ENCODE data around the gene CAB39.

CAB39 gene

GRCh38 chr2:230708204-230708603 lies 4.4 kb upstream of the CAB39 start:
- no peak for TF ChIP-seq PKNOX1 (IDR thresholded peaks at IDR 0.05)
- no peak for TF ChIP-seq L3MBTL2 (conservative IDR thresholded peaks at IDR 0.05)
- no peak for TF ChIP-seq FOXM1 (IDR thresholded peaks at IDR 0.05; ENCODE audit: borderline replicate concordance)
- no peak for TF ChIP-seq FOXK2 (IDR thresholded peaks at IDR 0.05)
- no peak for TF ChIP-seq ELF4 (IDR thresholded peaks at IDR 0.05)
- TF ChIP-seq BHLHE40 (IDR thresholded peaks at IDR 0.05; ENCODE audit: borderline replicate concordance), result no peak
- TF ChIP-seq ZNF384 (IDR thresholded peaks at IDR 0.05), result no peak
- TF ChIP-seq TARDBP (IDR thresholded peaks at IDR 0.05), result no peak
- no peak for TF ChIP-seq SP1 (IDR thresholded peaks at IDR 0.05)
- TF ChIP-seq ARNT (IDR thresholded peaks at IDR 0.05), result no peak
- no peak for TF ChIP-seq NFRKB (IDR thresholded peaks at IDR 0.05)
- no peak for TF ChIP-seq CTBP1 (IDR thresholded peaks at IDR 0.05; ENCODE audit: borderline replicate concordance)
- no peak for TF ChIP-seq FOXA1 (IDR thresholded peaks at IDR 0.05)
- TF ChIP-seq LEF1 (IDR thresholded peaks at IDR 0.05; ENCODE audit: borderline replicate concordance), result no peak
- TF ChIP-seq HDGF (IDR thresholded peaks at IDR 0.05; ENCODE audit: borderline replicate concordance), result no peak
- DNase-seq (ENCODE audit: extremely low spot score), result no peak
- POLR2A ChIA-PET, result no interaction called here
- CTCF ChIA-PET, result no interaction called here

GRCh38 chr2:230711224-230711623 lies 1.4 kb upstream of the CAB39 start:
- TF ChIP-seq ZNF384 (IDR thresholded peaks at IDR 0.05) (no peak), SP1 (IDR thresholded peaks at IDR 0.05) (no peak), SUZ12 (IDR thresholded peaks at IDR 0.05) (no peak), PKNOX1 (IDR thresholded peaks at IDR 0.05) (no peak), HDGF (IDR thresholded peaks at IDR 0.05; ENCODE audit: borderline replicate concordance) (no peak), TARDBP (IDR thresholded peaks at IDR 0.05) (no peak), CTBP1 (IDR thresholded peaks at IDR 0.05; ENCODE audit: borderline replicate concordance) (no peak), FOXA1 (IDR thresholded peaks at IDR 0.05) (no peak), ARNT (IDR thresholded peaks at IDR 0.05) (no peak), ELF4 (IDR thresholded peaks at IDR 0.05) (no peak), BHLHE40 (IDR thresholded peaks at IDR 0.05; ENCODE audit: borderline replicate concordance) (no peak), NFRKB (IDR thresholded peaks at IDR 0.05) (no peak), FOXK2 (IDR thresholded peaks at IDR 0.05) (no peak), FOXM1 (IDR thresholded peaks at IDR 0.05; ENCODE audit: borderline replicate concordance) (no peak)
- DNase-seq (ENCODE audit: extremely low spot score), result no peak
- CTCF ChIA-PET, result interaction anchor here (0.8 kb wide), 1 partner anchor 30 kb away, joined by 3 read pairs; no protein-coding TSS in a partner anchor
- POLR2A ChIA-PET, result no interaction called here

- POLR2A ChIA-PET, result interaction anchor here (0.8 to 1.3 kb wide), 4 partner anchors 9 to 85 kb away, joined by 3 to 5 read pairs (median 3); no protein-coding TSS in a partner anchor
- CTCF ChIA-PET, result interaction anchor here (0.6 to 1.2 kb wide), 4 partner anchors 38 to 96 kb away, joined by 3 to 6 read pairs (median 3); no protein-coding TSS in a partner anchor
- no peak for TF ChIP-seq LEF1 (IDR thresholded peaks at IDR 0.05; ENCODE audit: borderline replicate concordance)
- TF ChIP-seq SP1 (IDR thresholded peaks at IDR 0.05), result no peak
- TF ChIP-seq L3MBTL2 (conservative IDR thresholded peaks at IDR 0.05), result no peak
- no peak for TF ChIP-seq TARDBP (IDR thresholded peaks at IDR 0.05)
- TF ChIP-seq NFRKB (IDR thresholded peaks at IDR 0.05), result no peak
- TF ChIP-seq HDGF (IDR thresholded peaks at IDR 0.05; ENCODE audit: borderline replicate concordance), result no peak
- TF ChIP-seq BHLHE40 (IDR thresholded peaks at IDR 0.05; ENCODE audit: borderline replicate concordance), result no peak
- no peak for TF ChIP-seq FOXK2 (IDR thresholded peaks at IDR 0.05)
- TF ChIP-seq FOXA1 (IDR thresholded peaks at IDR 0.05), result no peak
- TF ChIP-seq PKNOX1 (IDR thresholded peaks at IDR 0.05), result no peak
- no peak for TF ChIP-seq ZNF384 (IDR thresholded peaks at IDR 0.05)
- no peak for TF ChIP-seq CTBP1 (IDR thresholded peaks at IDR 0.05; ENCODE audit: borderline replicate concordance)
- no peak for TF ChIP-seq FOXM1 (IDR thresholded peaks at IDR 0.05; ENCODE audit: borderline replicate concordance)
- TF ChIP-seq ELF4 (IDR thresholded peaks at IDR 0.05), result no peak
- no peak for TF ChIP-seq ARNT (IDR thresholded peaks at IDR 0.05)
- TF ChIP-seq SUZ12 (IDR thresholded peaks at IDR 0.05), result no peak
- DNase-seq (ENCODE audit: extremely low spot score), result peak; percentile 20
These were observed 891 bp downstream of the CAB39 start for GRCh38 chr2:230713331-230714135.

- POLR2A ChIA-PET, result interaction anchor here (0.9 to 1.3 kb wide), 2 partner anchors 8 to 29 kb away, joined by 3 read pairs; no protein-coding TSS in a partner anchor
- no peak for DNase-seq (ENCODE audit: extremely low spot score)
- TF ChIP-seq FOXA1 (IDR thresholded peaks at IDR 0.05), result no peak
- TF ChIP-seq SP1 (IDR thresholded peaks at IDR 0.05), result no peak
- TF ChIP-seq ELF4 (IDR thresholded peaks at IDR 0.05), result no peak
- TF ChIP-seq HDGF (IDR thresholded peaks at IDR 0.05; ENCODE audit: borderline replicate concordance), result no peak
- no peak for TF ChIP-seq PKNOX1 (IDR thresholded peaks at IDR 0.05)
- no peak for TF ChIP-seq LEF1 (IDR thresholded peaks at IDR 0.05; ENCODE audit: borderline replicate concordance)
- no peak for TF ChIP-seq BHLHE40 (IDR thresholded peaks at IDR 0.05; ENCODE audit: borderline replicate concordance)
- TF ChIP-seq ZNF384 (IDR thresholded peaks at IDR 0.05), result no peak
- TF ChIP-seq ARNT (IDR thresholded peaks at IDR 0.05), result no peak
- TF ChIP-seq FOXM1 (IDR thresholded peaks at IDR 0.05; ENCODE audit: borderline replicate concordance), result no peak
- TF ChIP-seq CTBP1 (IDR thresholded peaks at IDR 0.05; ENCODE audit: borderline replicate concordance), result no peak
- no peak for TF ChIP-seq SUZ12 (IDR thresholded peaks at IDR 0.05)
- TF ChIP-seq NFRKB (IDR thresholded peaks at IDR 0.05), result no peak
- no peak for TF ChIP-seq TARDBP (IDR thresholded peaks at IDR 0.05)
- CTCF ChIA-PET, result interaction anchor here (0.6 to 1.2 kb wide), 5 partner anchors 38 to 273 kb away, joined by 3 to 6 read pairs (median 3); no protein-coding TSS in a partner anchor
These were observed 1.5 kb downstream of the CAB39 start for GRCh38 chr2:230714136-230714480.

GRCh38 chr2:230715201-230715600 lies 2.6 kb downstream of the CAB39 start:
- POLR2A ChIA-PET, result no interaction called here
- TF ChIP-seq SUZ12 (IDR thresholded peaks at IDR 0.05), result no peak
- TF ChIP-seq ZNF384 (IDR thresholded peaks at IDR 0.05), result no peak
- no peak for TF ChIP-seq TARDBP (IDR thresholded peaks at IDR 0.05)
- no peak for TF ChIP-seq CTBP1 (IDR thresholded peaks at IDR 0.05; ENCODE audit: borderline replicate concordance)
- TF ChIP-seq ELF4 (IDR thresholded peaks at IDR 0.05), result no peak
- TF ChIP-seq SP1 (IDR thresholded peaks at IDR 0.05), result no peak
- TF ChIP-seq PKNOX1 (IDR thresholded peaks at IDR 0.05), result no peak
- TF ChIP-seq NFRKB (IDR thresholded peaks at IDR 0.05), result no peak
- no peak for TF ChIP-seq L3MBTL2 (conservative IDR thresholded peaks at IDR 0.05)
- no peak for TF ChIP-seq ARNT (IDR thresholded peaks at IDR 0.05)
- no peak for TF ChIP-seq HDGF (IDR thresholded peaks at IDR 0.05; ENCODE audit: borderline replicate concordance)
- no peak for TF ChIP-seq LEF1 (IDR thresholded peaks at IDR 0.05; ENCODE audit: borderline replicate concordance)
- TF ChIP-seq FOXK2 (IDR thresholded peaks at IDR 0.05), result no peak
- no peak for DNase-seq (ENCODE audit: extremely low spot score)
- CTCF ChIA-PET, result interaction anchor here (1.2 kb wide), 1 partner anchor 47 kb away, joined by 3 read pairs; no protein-coding TSS in a partner anchor
